Measurements from ENCODE around the gene DHH. TPM values are rescaled to one million over a fixed set of nuclear protein-coding genes. Genes with fewer than 3 reads are reported as not detected.

DHH gene
- polyA plus RNA-seq, 2 of the 4 experiments (the other 2 are of a cell fraction), result not detected

GRCh38 chr12:49086116-49086515 is 8.5 kb downstream of the DHH start:
- no peak for DNase-seq (ENCODE audit: low read depth in 1 of 2, low spot score in 1 of 2)

GRCh38 chr12:49084438-49084837 is 10.2 kb downstream of the DHH start:
- H3K27ac ChIP-seq, result no peak overlapping the region
- WGBS (ENCODE audit: missing lambda C conversion rate), result 90% methylated on average over 3 of the region's 3 CpGs
- TF ChIP-seq, protein P1, sequence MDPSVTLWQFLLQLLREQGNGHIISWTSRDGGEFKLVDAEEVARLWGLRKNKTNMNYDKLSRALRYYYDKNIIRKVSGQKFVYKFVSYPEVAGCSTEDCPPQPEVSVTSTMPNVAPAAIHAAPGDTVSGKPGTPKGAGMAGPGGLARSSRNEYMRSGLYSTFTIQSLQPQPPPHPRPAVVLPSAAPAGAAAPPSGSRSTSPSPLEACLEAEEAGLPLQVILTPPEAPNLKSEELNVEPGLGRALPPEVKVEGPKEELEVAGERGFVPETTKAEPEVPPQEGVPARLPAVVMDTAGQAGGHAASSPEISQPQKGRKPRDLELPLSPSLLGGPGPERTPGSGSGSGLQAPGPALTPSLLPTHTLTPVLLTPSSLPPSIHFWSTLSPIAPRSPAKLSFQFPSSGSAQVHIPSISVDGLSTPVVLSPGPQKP (IDR thresholded peaks at IDR 0.05; ENCODE audit: low read depth, low read length), result no peak
- TF ChIP-seq CEBPB (IDR thresholded peaks at IDR 0.05) (no peak), RARB (CRISPR knock-in tag; IDR thresholded peaks at IDR 0.05) (no peak), TFCP2L1 (CRISPR knock-in tag; IDR thresholded peaks at IDR 0.05) (no peak), HEYL (CRISPR knock-in tag; IDR thresholded peaks at IDR 0.05) (no peak), BHLHE40 (IDR thresholded peaks at IDR 0.05; ENCODE audit: low read depth, low read length) (no peak), BCL3 (IDR thresholded peaks at IDR 0.05) (no peak)
- H3K4me3 ChIP-seq, result no peak overlapping the region
- POLR2A ChIA-PET, result interaction anchor here (0.6 to 1.4 kb wide), 2 partner anchors 15 to 30 kb away, joined by 3 to 5 read pairs; partner anchors contain the start of gene RHEBL1
- H3K4me1 ChIP-seq, result 0 out of 3 replicates have a peak, but pooled peaks cover 6% of the 10 kb centered on the region
- DNase-seq (ENCODE audit: low read depth in 1 of 2, low spot score in 1 of 2), result no peak
- H3K4me2 ChIP-seq, result no peak overlapping the region
- CTCF ChIA-PET, result interaction anchor here (0.6 to 6.9 kb wide), 13 partner anchors 9 to 151 kb away, joined by 3 to 161 read pairs (median 5); partner anchors contain the start of genes LMBR1L and RHEBL1
- H3K9me3 ChIP-seq, result no peaks in the 10 kb centered on the region
- no peak for ATAC-seq
- no peak for FAIRE-seq

More at GRCh38 chr12:49086116-49086515, 8.5 kb downstream of the DHH start:
- ChIA-PET POLR2A (interaction anchor here (1.0 kb wide), 1 partner anchor 35 kb away, joined by 3 read pairs; no protein-coding TSS in a partner anchor), CTCF (interaction anchor here (0.6 to 6.9 kb wide), 11 partner anchors 11 to 428 kb away, joined by 3 to 172 read pairs (median 87); partner anchors contain the start of genes LMBR1L, RHEBL1, TUBA1B and WNT1)
- Histone ChIP-seq H3K4me2 (no peak overlapping the region), H3K4me1 (peaks cover 11% of the 10 kb centered on the region; the same call in 2 of the 3 replicates), H3K27ac (no peak overlapping the region), H3K4me3 (no peak overlapping the region), H3K9me3 (no peaks in the 10 kb centered on the region)
- WGBS (ENCODE audit: missing lambda C conversion rate), result 68% methylated on average over 3 of the region's 3 CpGs
- TF ChIP-seq HEYL (CRISPR knock-in tag; IDR thresholded peaks at IDR 0.05) (no peak), KDM5A (IDR thresholded peaks at IDR 0.05) (no peak), RCOR1 (IDR thresholded peaks at IDR 0.05; ENCODE audit: low read depth, low read length) (no peak), RNF2 (IDR thresholded peaks at IDR 0.05; ENCODE audit: borderline replicate concordance, low read depth) (no peak), EHMT2 (IDR thresholded peaks at IDR 0.05; ENCODE audit: low read depth) (no peak), CBX2 (IDR thresholded peaks at IDR 0.05; ENCODE audit: borderline replicate concordance, low read depth) (no peak), PBX3 (IDR thresholded peaks at IDR 0.05) (no peak), EP300 (IDR thresholded peaks at IDR 0.05) (no peak), CEBPB (IDR thresholded peaks at IDR 0.05) (no peak), HOXB13 (CRISPR knock-in tag; IDR thresholded peaks at IDR 0.05; ENCODE audit: low read depth) (no peak), EHF (CRISPR knock-in tag; IDR thresholded peaks at IDR 0.05) (no peak)
- no peak for FAIRE-seq
- ATAC-seq, result no peak

DNA sequence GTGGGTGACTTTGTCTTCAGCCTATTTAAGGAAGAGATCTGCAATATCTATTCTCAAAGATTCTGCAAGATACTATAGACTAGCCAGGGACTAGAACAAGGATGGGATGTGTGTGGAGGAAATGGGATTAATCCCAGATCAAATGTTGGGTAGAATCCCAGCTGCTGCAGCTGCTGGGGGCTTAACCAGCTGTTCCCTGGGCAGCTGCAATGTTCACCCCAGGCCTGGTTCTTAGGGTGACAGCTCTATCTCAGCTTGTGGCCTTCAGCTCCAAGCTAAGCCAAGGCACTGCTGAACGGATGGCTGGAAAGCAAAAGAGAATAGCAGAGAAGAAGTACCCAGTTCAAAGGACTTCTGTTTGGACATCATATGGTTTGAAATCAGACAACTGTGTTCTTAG is 14.8 kb downstream of the DHH start:
- H3K9me3 ChIP-seq, result no peaks in the 10 kb centered on the region
- CTCF ChIA-PET, result interaction anchor here (1.6 to 12.6 kb wide), 5 partner anchors 8 to 94 kb away, joined by 3 to 172 read pairs (median 32); partner anchors contain the start of gene RHEBL1
- peak in 1 of 2 experiments; percentile 21; a peak in 1 of 6 replicates for ATAC-seq

More for the DNA sequence above, 14.8 kb downstream of the DHH start:
- no peak overlapping the region for H3K27ac ChIP-seq
- no peak overlapping the region for H3K4me3 ChIP-seq
- no peak overlapping the region for H3K4me2 ChIP-seq
- 72% methylated on average over 1 of the region's 1 CpG for WGBS (ENCODE audit: missing lambda C conversion rate)
- H3K4me1 ChIP-seq, result no peaks in the 10 kb centered on the region
- DNase-seq (ENCODE audit: low read depth in 1 of 2, low spot score in 1 of 2) (no peak), FAIRE-seq (no peak)
- TF ChIP-seq HDAC2 (IDR thresholded peaks at IDR 0.05), result no peak
- no peak for TF ChIP-seq RAD21 (conservative IDR thresholded peaks at IDR 0.05 in 1 of 2, IDR thresholded peaks at IDR 0.05 in 1 of 2)
- no peak for TF ChIP-seq RNF2 (IDR thresholded peaks at IDR 0.05; ENCODE audit: borderline replicate concordance, low read depth)
- TF ChIP-seq POLR2AphosphoS2 (conservative IDR thresholded peaks at IDR 0.05; ENCODE audit: low read length), result no peak
- no peak for TF ChIP-seq ZC3H11A (IDR thresholded peaks at IDR 0.05)
- no peak for TF ChIP-seq ZFP36 (IDR thresholded peaks at IDR 0.05; ENCODE audit: borderline replicate concordance, partially characterized antibody)
- TF ChIP-seq EP300 (IDR thresholded peaks at IDR 0.05), result no peak
- no peak for TF ChIP-seq CBX8 (IDR thresholded peaks at IDR 0.05)
- no peak for TF ChIP-seq EHF (CRISPR knock-in tag; IDR thresholded peaks at IDR 0.05)
- TF ChIP-seq ZSCAN20 (CRISPR knock-in tag; IDR thresholded peaks at IDR 0.05), result no peak
- no peak for TF ChIP-seq NFE2L2 (conservative IDR thresholded peaks at IDR 0.05; ENCODE audit: low read length)
- TF ChIP-seq CHD2 (IDR thresholded peaks at IDR 0.05; ENCODE audit: low read length, partially characterized antibody), result no peak
- POLR2A ChIA-PET, result no interaction called here
